Measurements from ENCODE around the gene ATF7. TPM values are rescaled to one million over a fixed set of nuclear protein-coding genes. Genes with fewer than 3 reads are reported as not detected.

The ATF7 gene
- total and polyA plus RNA-seq, 2 donors (not counting 1 experiment from before 2014, with no cell fraction given): 15.7 to 42.2 TPM

GRCh38 chr12:53500776-53501614, 125.2 kb downstream of the ATF7 start, which contains the start of gene TARBP2:
TSS of gene TARBP2 (plus strand) at chr12:53501283. CDS start at chr12:53501409, 126 bp downstream.
- intact Hi-C loops (cut with micrococcal nuclease): loop anchor here (1.0 to 2.0 kb wide), 11 partner anchors 8 to 495 kb away; partner anchors contain the start of genes ATF7, CALCOCO1, CSAD and EIF4B
- CTCF ChIA-PET: interaction anchor here (0.9 to 3.5 kb wide), 13 partner anchors 8 to 287 kb away, joined by 3 to 27 read pairs (median 5); partner anchors contain the start of genes AAAS and SP1
- under 1% methylated on average over 71 of the region's 74 CpGs for WGBS (ENCODE audit: insufficient coverage)
- Mint-ChIP-seq H3K4me1 (peaks cover 29% of the 10 kb centered on the region), H3K9me3 (ENCODE audit: insufficient read depth) (no peaks in the 10 kb centered on the region), H3K4me3 (peak within 1 kb of the TSS; percentile 92), H3K27ac (peak within 1 kb of the TSS; percentile 97), H3K27me3 (no peaks in the 10 kb centered on the region)
- Histone ChIP-seq H3K9ac (ENCODE audit: low read length) (peak within 1 kb of the TSS; percentile 99), H3K9me3 (ENCODE audit: control extremely low read depth in 1 of 3, control insufficient read depth in 2 of 3, insufficient read depth in 1 of 3, low read length in 2 of 3) (peaks cover 0 to 6% (median 0%) of the 10 kb centered on the region in 3 donors), H3K36me3 (replicated peaks in 1 of 2; ENCODE audit: control extremely low read depth in 1 of 2, control insufficient read depth in 1 of 2, extremely low read depth in 1 of 2, insufficient read depth in 2 of 2, low read length in 1 of 2) (peaks cover 0 to 17% of the 10 kb centered on the region in 2 experiments), H4K20me1 (ENCODE audit: control insufficient read depth, insufficient read depth, low read length, poor library complexity, severe bottlenecking) (no peaks in the 10 kb centered on the region), H3K4me2 (replicated peaks; ENCODE audit: low read depth, low read length, poor library complexity, severe bottlenecking) (peak within 1 kb of the TSS; percentile 85), H2AFZ (ENCODE audit: insufficient read depth, low read depth, low read length, poor library complexity, severe bottlenecking) (peak within 1 kb of the TSS; percentile 94), H3K79me2 (ENCODE audit: control insufficient read depth, insufficient read depth, low read length) (peaks cover 21% of the 10 kb centered on the region), H3K4me1 (ENCODE audit: control insufficient read depth in 2 of 2, insufficient read depth in 2 of 2, low read length in 2 of 2) (peaks cover 22 to 28% of the 10 kb centered on the region in 2 donors), H3K27me3 (replicated peaks in 1 of 4; ENCODE audit: control extremely low read depth in 1 of 4, control insufficient read depth in 3 of 4, insufficient read depth in 4 of 4, low read length in 3 of 4) (no peaks in the 10 kb centered on the region), H3K27ac (ENCODE audit: low read length in 2 of 2) (peak within 1 kb of the TSS; percentile 95 to 97), H3K4me3 (ENCODE audit: control extremely low read depth in 1 of 5, extremely low read depth in 1 of 5, insufficient read depth in 1 of 5, low read depth in 2 of 5, low read length in 4 of 5) (peak within 1 kb of the TSS; percentile 65 to 94 (median 76))
- ATAC-seq (ENCODE audit: low read depth) (peak; percentile 79), DNase-seq (peak; percentile 99)
- TF ChIP-seq EZH2 (IDR thresholded peaks at IDR 0.05; ENCODE audit: borderline replicate concordance, insufficient read depth, low read depth, low read length, poor library complexity, severe bottlenecking): no peak
- TF ChIP-seq CTCF (IDR thresholded peaks at IDR 0.05): no peak
- POLR2A ChIA-PET: interaction anchor here (0.6 to 2.6 kb wide), 15 partner anchors 7 to 422 kb away, joined by 3 to 15 read pairs (median 3); partner anchors contain the start of genes AAAS, ATP5MC2, PRR13 and SP1

Data from B cell (primary cell).